ENCODE measurements around the gene VPS26C. TPM values are rescaled to one million over a fixed set of nuclear protein-coding genes. Genes with fewer than 3 reads are reported as not detected.
A peak's percentile ranks its signal among the peaks of the same experiment; 100 is the strongest.

VPS26C gene
- total RNA-seq, 1 experiment from 2014 or later, result 33.1 TPM

DNA sequence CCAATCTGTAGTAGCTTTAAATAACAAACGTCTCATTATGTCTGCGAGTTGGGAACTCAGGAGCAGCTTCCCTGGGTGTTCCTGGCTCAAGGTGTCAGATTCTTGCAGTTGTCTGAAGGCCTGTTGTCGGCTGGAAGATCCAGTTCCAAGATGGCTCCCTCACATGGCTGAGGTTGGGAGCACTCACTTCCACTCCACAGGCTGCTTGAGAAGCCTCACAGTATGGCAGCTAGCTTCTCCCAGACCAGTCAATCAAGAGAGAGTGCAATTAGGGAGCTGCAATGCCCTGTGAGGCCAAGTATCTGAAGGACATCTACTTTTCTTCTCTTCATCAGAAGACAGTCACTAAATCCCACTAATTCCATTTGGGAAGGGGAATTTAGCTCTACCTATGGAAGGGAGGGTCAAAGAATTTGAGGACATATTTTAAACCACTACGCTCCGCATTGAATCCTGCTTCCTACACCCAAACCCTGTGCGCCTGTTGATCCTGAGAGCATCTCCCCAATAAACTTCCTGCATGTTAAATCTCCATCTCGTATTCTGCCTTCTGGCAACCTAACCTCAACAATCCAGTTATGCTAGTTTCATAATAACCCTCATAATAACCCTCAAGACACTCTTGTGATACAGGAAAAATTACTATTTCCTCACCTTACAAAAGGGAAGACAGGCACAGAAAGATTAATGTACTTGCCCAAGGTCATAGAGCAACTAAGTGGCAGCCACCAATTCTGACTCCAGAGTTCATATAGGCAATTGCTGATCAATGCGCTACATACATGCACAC, 3.6 kb upstream of the VPS26C start:
- Histone ChIP-seq H3K36me3 (no peaks in the 10 kb centered on the region), H3K27me3 (no peaks in the 10 kb centered on the region), H3K9me3 (no peaks in the 10 kb centered on the region), H3K4me3 (no peak overlapping the region)
- DNase-seq, result no peak

DNA sequence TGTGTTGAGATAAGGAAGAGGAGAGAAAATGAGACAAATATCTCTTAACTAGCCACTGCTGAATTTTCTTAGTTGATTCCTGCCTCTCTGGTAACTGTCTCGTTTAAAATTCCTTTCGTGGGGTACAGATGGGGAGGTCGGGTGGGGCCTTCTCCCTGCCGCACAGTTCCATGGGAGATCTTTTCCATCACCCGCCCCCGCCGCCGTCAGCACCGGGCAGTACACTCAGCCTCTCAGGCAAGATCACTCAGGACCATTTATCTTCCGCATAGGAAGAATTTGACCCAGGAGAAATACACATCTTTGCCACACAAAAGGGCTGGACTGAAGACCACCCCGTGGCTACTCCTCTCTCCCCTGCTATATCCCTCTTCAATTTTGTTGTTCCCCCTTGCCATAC, 2.3 kb upstream of the VPS26C start:
- no peak for DNase-seq
- Histone ChIP-seq H3K4me3 (no peak overlapping the region), H3K27me3 (no peaks in the 10 kb centered on the region), H3K36me3 (peaks cover 10% of the 10 kb centered on the region), H3K9me3 (no peaks in the 10 kb centered on the region)

DNA sequence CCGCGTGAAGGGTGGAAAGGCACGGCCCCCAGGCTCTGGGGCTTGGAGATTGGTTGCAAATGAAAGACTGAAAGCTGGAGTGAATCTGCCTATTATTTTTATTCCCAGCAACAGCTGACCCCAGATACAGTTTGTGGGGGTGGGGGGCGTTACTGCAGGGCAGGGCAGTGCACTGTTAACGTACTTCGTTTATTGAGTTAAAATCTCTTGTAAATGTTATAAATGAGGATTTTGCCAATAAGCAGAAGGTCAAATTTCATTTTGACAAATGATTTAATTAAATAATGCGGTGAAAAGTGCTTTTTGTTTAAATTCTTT, 1.0 kb upstream of the VPS26C start:
- DNase-seq, result no peak
- Histone ChIP-seq H3K27me3 (no peaks in the 10 kb centered on the region), H3K4me3 (peak overlapping the region; percentile 66), H3K9me3 (no peaks in the 10 kb centered on the region), H3K36me3 (peaks cover 10% of the 10 kb centered on the region)

DNA sequence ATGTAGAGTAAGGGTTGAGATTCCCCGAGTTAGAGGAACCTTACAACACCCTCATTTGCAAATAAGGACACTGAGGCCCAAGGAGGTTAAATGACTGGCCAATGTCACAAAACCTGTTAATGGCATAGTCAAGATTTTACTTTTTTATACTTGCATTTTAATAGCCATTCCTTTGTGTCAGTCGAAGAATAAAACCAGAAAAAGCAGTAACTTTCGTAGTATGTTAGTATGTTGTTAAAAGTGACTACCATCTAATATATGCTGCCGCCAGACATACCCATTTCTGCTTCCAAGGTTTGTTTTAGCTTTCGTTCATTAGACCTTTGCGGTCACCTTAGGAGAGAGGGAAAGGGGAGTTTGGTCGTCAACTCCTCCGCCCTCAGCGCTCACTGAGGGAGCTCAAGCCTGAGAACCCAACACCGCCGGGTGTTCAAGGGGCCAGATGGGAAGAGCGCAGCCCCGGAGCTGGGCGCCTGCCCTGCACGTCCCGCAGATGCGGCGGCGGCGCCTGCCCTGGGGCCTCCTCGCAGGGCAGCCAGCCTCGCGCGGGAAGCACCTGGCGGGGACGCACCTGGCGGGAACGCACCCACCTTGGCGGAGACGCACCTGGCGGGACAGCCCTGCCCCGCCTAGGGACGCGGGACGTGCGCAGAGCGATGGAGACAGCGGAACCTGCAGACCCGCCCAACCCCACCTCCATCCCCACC, 466 bp downstream of the VPS26C start:
- Histone ChIP-seq H3K36me3 (peaks cover 10% of the 10 kb centered on the region), H3K4me3 (peak overlapping the region; percentile 66), H3K27me3 (no peaks in the 10 kb centered on the region), H3K9me3 (no peaks in the 10 kb centered on the region)
- peak; percentile 39 for DNase-seq

DNA sequence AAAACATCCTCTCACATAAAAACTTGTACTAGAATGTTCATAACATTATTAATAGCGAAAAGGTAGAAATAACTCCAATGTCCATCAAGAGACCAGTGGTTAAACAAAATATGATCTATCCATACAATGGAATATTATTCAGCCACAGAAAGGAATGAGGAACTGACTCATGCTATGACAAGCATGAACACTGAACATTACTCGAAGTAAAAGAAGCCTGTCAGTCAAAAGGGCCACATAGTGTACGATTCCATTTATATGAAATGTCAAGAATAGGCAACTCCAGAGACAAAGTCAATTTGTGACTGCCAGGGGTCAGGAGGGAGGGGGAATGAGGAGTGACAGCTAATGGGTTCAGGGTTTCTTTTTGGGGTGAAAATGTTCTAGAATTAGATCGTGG, 2.3 kb downstream of the VPS26C start:
- Histone ChIP-seq H3K9me3 (no peaks in the 10 kb centered on the region), H3K4me3 (no peak overlapping the region), H3K36me3 (peaks cover 21% of the 10 kb centered on the region), H3K27me3 (no peaks in the 10 kb centered on the region)
- no peak for DNase-seq

DNA sequence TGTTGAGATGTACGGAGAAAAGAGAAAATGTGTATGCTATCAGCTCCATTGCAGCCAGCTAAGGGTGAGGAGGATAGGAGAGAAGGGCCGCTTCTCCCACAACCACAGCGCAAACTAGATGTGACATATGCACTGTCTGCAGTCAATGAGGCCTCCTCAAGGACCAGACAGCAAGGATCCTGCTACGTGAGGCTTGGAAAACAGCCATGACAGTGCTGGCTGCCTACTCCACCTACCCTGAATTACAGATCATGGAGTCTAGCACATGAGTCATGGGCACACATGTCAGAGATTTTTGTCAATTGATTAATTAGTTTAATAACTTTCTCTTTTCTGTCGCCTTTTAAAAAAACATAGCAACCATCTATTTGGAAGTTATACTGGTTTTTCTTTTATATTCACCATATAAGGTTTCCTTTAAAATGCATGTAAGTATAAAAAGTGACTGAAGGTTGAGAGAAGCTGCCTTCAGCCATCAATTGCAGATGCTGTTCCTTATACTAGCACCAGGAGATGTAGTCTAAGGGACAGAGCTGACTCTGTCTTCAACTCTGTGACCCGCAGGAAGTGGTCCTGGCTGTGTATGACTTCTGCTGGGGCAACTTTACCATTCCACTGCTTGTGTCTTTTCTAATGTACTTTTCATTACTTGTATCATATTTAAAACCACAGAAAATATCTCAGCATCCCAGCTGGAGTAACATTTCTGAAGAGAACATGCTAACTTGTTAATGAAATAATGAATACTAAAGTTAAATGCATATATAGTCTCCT, 3.1 kb downstream of the VPS26C start:
- Histone ChIP-seq H3K4me3 (no peak overlapping the region), H3K36me3 (peaks cover 21% of the 10 kb centered on the region), H3K27me3 (no peaks in the 10 kb centered on the region), H3K9me3 (no peaks in the 10 kb centered on the region)
- DNase-seq, result no peak

DNA sequence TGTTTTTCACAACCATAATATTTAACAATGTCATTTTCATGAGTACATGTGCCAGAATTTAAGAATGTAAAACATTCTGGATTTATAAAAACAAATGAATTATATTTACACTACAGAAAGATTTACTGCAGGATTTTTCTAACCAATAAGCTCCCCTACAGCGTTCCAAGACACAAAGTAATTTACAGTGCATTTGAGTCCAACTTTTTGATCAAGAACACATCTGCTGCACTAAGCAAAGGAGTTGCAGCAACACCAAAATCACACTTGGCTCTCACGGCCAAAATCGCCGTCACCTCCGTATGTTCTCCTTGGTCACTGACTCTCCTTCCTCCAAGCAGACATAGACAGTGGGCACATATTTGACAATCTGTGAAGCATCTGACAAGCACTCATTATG, 7.7 kb downstream of the VPS26C start:
- DNase-seq, result no peak
- no peaks in the 10 kb centered on the region for H3K27me3 ChIP-seq
- H3K4me3 ChIP-seq, result no peak overlapping the region
- no peaks in the 10 kb centered on the region for H3K9me3 ChIP-seq
- H3K36me3 ChIP-seq, result peaks cover 11% of the 10 kb centered on the region

DNA sequence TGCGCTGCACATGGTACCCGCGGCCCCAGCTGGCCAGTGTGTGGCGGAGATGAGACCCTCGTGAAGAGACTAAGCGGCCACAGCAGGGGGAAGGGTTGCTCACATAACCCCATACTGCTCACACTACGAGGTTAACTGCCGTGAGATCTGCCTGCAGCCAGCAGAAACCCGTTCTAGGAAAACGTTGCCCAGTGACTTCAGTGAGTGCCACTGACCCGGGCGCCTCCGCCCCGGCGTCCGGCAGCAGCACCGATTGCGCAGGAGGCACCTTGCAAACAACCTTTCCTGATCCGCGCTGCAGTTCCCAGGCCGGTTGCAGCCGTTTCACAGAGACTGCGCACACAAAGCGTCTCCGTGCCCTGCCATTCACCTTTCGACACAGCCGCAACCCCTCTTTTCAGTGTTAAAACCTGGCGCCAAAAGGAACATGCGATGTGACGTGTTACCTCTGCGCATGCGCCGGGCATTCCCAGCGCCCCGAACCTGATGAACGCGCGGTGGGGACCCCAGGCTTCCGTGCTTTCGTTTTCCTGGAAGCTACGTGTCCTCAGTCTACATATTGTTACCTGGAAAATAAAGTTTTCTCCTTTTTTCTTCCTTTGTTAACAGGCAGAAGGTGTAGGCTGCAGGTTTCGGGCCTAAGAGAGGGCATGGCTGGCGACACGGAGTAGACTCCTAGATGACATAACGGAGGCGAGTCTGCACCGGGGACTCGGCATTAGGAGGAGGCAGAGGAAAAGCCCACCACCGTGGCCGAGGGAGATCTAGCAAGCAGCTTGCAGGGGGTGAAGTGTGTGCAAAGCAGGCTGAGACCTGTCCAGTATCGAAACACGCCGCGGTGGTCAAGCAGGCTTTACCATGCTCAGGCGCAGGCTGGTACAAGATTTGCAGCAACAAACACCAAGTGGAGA, 8.9 kb downstream of the VPS26C start:
- DNase-seq, result peak; percentile 54
- H3K4me3 ChIP-seq, result peak overlapping the region; percentile 49
- no peaks in the 10 kb centered on the region for H3K9me3 ChIP-seq
- H3K27me3 ChIP-seq, result no peaks in the 10 kb centered on the region
- peaks cover 10% of the 10 kb centered on the region for H3K36me3 ChIP-seq

DNA sequence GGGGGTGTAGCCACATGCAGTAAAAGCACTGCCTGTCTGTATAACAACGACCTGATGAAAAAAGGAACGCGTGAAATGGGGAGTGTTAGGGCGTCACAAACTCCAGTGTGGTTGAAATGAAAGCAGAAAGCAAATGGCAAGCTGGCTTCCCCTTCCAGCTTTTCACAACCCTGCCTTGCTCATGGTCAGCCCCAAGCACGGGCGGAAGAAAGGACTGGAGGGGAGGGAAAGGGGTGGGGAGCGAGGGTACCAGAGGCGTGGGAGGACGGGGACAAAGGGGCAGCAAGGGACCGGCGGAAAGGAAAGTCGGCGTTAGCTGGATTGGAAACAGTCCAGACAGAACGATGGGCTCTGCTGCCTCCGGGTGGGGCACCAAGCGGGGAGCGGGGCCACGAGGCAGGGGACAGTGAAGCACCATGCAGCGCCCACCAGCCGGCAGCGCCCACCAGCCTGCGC, 9.6 kb downstream of the VPS26C start:
- Histone ChIP-seq H3K27me3 (no peaks in the 10 kb centered on the region), H3K36me3 (peaks cover 10% of the 10 kb centered on the region), H3K9me3 (no peaks in the 10 kb centered on the region), H3K4me3 (peak overlapping the region; percentile 49)
- DNase-seq, result peak; percentile 26

DNA sequence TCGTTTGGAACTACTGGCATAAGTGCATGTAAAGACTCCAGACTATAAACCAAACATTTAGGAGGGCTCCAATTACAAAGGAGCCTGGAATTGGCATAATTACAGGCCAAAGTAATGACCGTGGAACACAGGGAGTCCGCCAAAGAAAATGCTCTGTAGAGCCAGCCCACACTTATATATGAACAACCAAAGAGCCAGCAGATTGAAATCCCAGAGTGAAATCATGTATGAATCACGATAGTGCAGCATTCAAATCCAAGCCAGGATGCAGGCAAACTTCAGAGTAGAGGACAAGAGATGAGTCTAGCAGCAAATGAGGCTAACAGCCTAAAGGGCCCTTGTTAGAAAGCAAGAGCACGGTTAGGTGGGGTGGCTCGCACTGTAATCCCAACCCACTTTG, 13.1 kb downstream of the VPS26C start:
- Histone ChIP-seq H3K9me3 (no peaks in the 10 kb centered on the region), H3K4me3 (no peak overlapping the region), H3K36me3 (no peaks in the 10 kb centered on the region; the same call in none of the 2 replicates), H3K27me3 (no peaks in the 10 kb centered on the region)
- DNase-seq, result peak; percentile 58

DNA sequence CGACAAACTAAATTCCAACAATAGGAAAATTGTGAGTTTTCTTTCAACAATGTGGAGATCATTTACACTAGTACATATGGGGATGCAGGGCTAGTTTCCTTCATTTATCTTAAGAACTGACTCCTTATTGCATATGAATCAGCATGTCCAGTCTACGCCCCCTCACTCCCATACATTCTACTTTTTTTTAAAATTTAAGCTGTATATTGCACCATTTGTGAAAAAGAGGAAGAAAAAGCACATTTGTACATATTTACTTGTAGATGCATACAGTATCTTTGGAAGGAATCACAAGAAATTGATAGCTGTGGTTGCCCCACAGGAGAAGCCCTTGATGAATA, 15.9 kb downstream of the VPS26C start:
- H3K27me3 ChIP-seq, result no peaks in the 10 kb centered on the region
- no peaks in the 10 kb centered on the region; the same call in none of the 2 replicates for H3K36me3 ChIP-seq
- no peaks in the 10 kb centered on the region for H3K9me3 ChIP-seq
- no peak overlapping the region for H3K4me3 ChIP-seq
- DNase-seq, result no peak

DNA sequence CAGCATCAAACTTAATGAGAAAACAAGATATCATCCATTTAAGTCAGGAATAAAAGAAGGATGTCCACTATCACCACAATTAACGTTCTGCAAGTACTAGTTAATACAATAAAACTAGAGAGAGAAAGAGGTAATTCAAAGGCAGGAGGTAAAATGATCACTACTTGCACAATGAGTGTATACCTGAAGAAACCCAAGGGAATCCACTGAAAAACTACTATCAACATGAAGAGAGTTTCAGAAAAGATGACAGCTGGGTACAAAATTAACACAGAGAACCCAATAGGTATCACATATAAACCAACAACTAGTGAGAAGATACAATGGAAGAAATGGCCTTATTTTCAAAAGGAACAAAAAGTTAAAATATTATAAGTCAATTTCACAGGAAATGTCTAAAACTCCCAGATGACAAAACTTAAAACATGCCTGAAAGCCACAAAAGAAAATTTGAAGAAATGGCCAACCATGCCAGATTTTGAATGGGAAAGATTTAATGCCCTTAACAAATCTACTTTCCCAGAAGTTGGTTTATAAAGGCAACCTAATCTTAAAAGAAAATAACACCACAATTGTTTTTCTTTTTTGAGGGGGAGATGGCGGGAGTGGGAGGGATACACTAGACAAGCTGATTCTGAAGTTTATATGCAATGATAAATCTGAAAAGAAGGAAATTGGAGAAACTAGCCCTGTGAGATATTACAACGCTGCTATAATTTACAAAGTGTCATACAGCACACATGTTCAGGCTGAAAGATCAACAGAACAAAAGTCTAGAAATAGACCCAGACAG, 17.8 kb downstream of the VPS26C start:
- H3K27me3 ChIP-seq, result no peaks in the 10 kb centered on the region
- H3K4me3 ChIP-seq, result no peak overlapping the region

DNA sequence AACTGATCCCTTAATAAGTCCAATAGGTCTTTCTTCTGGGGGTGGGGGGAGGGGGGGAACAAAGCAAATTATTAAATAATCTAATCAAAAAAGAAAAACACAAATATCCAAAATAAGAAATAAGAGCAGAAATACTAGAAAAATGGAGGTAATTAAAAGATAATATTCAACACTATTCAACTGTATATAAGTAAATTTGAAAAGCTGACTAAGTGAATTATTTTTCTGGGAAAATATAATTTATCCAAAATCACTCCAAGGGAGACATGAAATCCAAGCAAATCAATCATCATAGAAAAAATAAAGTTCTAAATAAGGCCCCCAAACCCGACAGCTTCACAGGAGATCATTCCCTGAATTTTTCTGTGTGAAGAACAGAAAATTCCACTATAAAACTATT, 18.8 kb downstream of the VPS26C start:
- Histone ChIP-seq H3K4me3 (no peak overlapping the region), H3K36me3 (peaks cover 3% of the 10 kb centered on the region), H3K9me3 (no peaks in the 10 kb centered on the region), H3K27me3 (no peaks in the 10 kb centered on the region)
- no peak for DNase-seq

More for the DNA sequence above, 17.8 kb downstream of the VPS26C start:
- H3K9me3 ChIP-seq, result no peaks in the 10 kb centered on the region
- H3K36me3 ChIP-seq, result peaks cover 2% of the 10 kb centered on the region
- DNase-seq, result no peak

DNA sequence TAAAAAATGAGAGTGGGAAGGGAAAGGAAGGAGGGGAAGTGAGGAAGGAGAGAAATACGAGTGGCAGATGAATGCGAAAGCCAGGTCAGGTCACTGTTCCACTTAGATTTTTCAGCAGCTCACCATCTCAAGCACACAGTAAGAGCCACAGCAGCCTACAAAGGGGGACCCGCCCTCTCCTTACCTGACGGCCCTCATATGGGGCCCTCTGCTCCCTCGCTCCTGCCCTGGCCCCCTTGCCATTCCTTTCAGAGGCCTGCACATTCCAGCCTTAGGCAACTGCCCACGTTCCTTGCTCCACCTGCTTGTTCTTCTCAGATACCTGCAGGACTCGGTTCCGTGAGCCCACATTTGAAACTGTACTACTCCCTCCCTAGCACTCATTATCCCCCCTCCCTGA, 22.0 kb downstream of the VPS26C start:
- no peak for DNase-seq
- no peak overlapping the region for H3K4me3 ChIP-seq
- H3K9me3 ChIP-seq, result no peaks in the 10 kb centered on the region
- no peaks in the 10 kb centered on the region for H3K27me3 ChIP-seq
- peaks cover 8% of the 10 kb centered on the region for H3K36me3 ChIP-seq

DNA sequence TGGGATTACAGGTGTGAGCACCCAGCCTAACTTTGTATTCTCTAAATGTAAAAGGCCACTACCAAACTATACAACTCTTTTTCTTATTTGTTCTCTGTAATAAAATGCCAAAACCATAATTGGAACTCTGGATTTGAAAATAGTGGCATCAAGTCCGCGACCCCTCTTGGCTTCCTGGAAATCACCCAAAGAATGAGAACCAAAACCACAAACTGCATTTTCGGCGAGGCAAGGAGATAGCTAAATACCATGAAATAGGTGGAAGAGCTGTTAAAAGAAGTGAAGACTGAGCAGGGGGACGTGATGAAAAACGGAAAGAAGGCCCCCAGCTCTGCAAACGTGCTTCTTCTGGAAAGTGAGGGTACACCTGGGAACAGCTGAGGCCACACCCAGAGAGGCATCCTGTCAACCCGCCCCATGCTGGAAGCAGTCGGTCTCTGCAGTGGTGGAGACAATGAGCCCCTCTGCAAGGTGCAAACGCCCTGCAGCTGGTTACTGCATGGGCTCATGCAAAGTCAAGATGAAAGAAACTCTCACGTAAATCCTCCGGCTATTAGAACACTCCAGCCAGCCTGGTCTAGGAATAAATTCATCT, 22.5 kb downstream of the VPS26C start:
- Histone ChIP-seq H3K27me3 (no peaks in the 10 kb centered on the region), H3K4me3 (no peak overlapping the region), H3K9me3 (no peaks in the 10 kb centered on the region), H3K36me3 (peaks cover 11% of the 10 kb centered on the region)
- DNase-seq, result no peak
